ENCODE data around the gene ZNF460.

DNA sequence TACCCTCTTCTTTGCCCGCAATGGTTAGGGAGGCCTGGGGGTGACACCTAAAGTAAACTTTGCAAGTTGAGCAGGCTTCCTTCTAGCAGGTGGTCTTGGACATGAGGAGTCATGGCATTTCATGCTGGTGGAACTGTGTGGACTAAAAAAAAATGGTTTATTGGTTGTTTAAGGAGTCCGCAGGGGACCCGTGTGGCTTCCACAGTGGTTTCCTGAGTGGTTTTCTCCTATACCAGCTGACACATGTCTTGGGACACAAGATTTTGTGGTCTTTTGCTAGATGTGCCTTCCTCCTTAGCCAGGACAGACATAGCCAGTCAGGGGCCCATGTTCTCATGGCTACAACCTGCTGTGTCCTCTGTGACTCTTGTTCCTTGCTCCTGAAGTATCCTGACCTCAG is 41.5 kb downstream of the ZNF460 start:
- TF ChIP-seq POLR2A (IDR thresholded peaks at IDR 0.05), result no peak
- TF ChIP-seq, protein P1, sequence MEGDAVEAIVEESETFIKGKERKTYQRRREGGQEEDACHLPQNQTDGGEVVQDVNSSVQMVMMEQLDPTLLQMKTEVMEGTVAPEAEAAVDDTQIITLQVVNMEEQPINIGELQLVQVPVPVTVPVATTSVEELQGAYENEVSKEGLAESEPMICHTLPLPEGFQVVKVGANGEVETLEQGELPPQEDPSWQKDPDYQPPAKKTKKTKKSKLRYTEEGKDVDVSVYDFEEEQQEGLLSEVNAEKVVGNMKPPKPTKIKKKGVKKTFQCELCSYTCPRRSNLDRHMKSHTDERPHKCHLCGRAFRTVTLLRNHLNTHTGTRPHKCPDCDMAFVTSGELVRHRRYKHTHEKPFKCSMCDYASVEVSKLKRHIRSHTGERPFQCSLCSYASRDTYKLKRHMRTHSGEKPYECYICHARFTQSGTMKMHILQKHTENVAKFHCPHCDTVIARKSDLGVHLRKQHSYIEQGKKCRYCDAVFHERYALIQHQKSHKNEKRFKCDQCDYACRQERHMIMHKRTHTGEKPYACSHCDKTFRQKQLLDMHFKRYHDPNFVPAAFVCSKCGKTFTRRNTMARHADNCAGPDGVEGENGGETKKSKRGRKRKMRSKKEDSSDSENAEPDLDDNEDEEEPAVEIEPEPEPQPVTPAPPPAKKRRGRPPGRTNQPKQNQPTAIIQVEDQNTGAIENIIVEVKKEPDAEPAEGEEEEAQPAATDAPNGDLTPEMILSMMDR (IDR thresholded peaks at IDR 0.05), result no peak

Measured in heart left ventricle (tissue), 13 donors.